ENCODE measurements around the gene CCN5.
A peak's percentile ranks its signal among the peaks of the same experiment; 100 is the strongest.
"Not testable (repeated sequence)": the region's sequence is repeated elsewhere in the genome, so short reads cannot be mapped to it uniquely, and the experiment has no call there.

The CCN5 gene, protein sequence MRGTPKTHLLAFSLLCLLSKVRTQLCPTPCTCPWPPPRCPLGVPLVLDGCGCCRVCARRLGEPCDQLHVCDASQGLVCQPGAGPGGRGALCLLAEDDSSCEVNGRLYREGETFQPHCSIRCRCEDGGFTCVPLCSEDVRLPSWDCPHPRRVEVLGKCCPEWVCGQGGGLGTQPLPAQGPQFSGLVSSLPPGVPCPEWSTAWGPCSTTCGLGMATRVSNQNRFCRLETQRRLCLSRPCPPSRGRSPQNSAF

DNA sequence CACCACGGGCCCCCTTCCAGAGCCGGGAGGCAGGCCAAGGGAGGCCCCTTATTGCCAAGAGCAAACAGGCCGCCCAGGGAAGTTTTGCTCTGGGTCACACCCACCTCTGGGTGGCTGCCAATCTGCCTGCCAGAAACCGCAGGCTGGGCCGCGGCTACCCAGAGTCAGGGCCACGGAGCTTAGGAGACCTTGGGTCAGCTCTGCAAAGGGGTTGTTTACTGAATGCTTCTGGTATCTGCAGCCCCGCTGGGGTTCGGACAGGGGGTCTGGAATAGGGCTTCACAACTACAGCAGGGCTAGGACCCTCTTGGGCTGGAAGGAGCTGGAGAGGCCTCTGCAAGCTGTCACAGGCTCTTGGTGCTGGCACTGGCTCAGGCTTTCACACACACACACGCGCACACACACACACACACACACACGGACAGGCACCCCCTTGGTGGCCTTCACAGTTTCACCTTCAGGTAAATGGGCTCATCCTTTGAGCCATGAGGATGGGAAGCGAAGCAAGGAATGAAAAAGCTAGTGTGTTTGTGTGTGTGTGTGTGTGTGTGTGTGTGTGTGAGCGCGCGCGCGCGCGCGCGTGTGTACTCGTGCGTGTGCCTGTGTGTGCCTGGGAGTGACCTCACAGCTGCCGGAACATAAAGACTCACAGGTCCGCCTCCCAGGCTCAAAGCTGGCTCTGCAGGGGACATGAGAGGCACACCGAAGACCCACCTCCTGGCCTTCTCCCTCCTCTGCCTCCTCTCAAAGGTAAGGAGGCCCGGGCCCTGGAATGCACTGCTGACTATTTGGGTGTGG lies at the start of gene CCN5:
TSS of gene CCN5 (plus strand) at position 669 of the 798 bp plus-strand sequence. CDS start at position 691, 22 bp downstream.
- H3K27me3 Mint-ChIP-seq, result peaks cover 0 to 6% of the 10 kb centered on the region in 2 donors
- H3K4me3 Mint-ChIP-seq, result no peak within 1 kb of the TSS
- H3K4me1 Mint-ChIP-seq, result no peaks in the 10 kb centered on the region
- no peaks in the 10 kb centered on the region for H3K9me3 Mint-ChIP-seq
- DNase-seq (no peak), ATAC-seq (replicated peaks) (peak in 1 of 2 donors; percentile 41)
- no peaks in the 10 kb centered on the region for H3K36me3 Mint-ChIP-seq
- no peak within 1 kb of the TSS for H3K27ac Mint-ChIP-seq

DNA sequence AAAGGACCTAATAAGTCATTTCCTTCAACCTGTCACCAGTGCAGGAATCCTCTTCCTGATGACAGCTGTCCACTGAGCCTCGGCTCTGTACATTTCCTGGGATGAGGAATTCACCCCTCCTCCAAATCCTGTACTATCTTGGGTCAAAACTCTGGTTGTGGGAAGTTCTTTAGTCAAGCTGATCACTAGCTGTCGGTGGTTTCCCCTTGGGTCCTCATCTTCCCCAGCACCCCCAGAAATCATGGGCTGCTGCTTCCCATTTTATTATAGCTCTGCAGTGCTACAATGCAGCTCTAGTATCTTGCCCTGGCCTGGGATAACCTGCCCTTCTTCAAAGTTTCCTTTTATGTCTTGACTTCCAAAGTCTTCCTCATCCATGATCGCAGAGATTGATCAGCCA lies 49.1 kb upstream of the CCN5 start:
- H3K27me3 Mint-ChIP-seq, result no peaks in the 10 kb centered on the region
- no peaks in the 10 kb centered on the region for H3K9me3 Mint-ChIP-seq
- ATAC-seq (replicated peaks) (no peak), DNase-seq (no peak)
- H3K4me3 Mint-ChIP-seq, result no peak overlapping the region
- H3K4me1 Mint-ChIP-seq, result peaks cover 11 to 40% of the 10 kb centered on the region in 2 donors
- H3K27ac Mint-ChIP-seq, result no peak overlapping the region
- H3K36me3 Mint-ChIP-seq, result no peaks in the 10 kb centered on the region

DNA sequence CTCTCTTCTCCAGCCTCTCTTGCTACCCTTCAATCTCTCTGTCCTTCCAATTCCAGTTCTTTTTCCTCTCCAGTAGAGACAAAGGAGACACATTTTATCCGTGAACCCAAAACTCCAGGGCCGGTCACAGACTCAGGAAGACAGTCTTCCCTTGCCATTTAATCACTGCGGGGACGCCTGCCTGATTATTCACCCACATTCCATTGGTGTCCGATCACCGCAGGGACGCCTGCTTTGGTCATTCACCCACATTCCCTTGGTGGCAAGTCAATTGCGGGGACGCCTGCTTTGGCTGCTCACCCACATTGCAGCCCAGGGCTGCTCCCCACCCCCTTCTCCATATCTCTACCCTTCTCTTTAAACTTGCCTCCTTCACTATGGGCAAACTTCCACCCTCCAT lies 44.3 kb upstream of the CCN5 start:
- H3K4me1 Mint-ChIP-seq, result peaks cover 8 to 19% of the 10 kb centered on the region in 2 donors
- not testable (repeated sequence) for H3K27ac Mint-ChIP-seq; DNase-seq; H3K4me3 Mint-ChIP-seq; H3K36me3 Mint-ChIP-seq; H3K9me3 Mint-ChIP-seq; H3K27me3 Mint-ChIP-seq; ATAC-seq (replicated peaks)

DNA sequence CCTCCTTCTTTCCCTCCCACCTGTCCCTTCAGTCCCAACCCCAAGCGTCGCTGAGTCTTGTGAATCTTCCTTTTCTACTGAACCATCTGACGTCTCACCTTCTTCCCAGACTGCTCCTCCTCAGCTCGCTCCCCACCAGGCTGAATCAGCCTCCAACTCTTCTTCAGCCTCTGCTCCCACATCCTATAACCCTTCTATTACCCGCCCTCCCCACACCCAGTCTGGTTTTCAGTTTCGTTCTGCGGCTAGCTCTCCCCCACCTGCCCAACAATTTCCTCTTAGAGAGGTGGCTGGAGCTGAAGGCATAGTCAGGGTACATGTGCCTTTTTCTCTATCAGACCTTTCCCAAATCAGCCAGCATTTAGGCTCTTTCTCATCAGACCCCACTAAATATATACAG lies 43.6 kb upstream of the CCN5 start:
- DNase-seq (peak; percentile 26), ATAC-seq (replicated peaks) (peak; percentile 77 to 86)
- H3K36me3 Mint-ChIP-seq, H3K27me3 Mint-ChIP-seq, H3K9me3 Mint-ChIP-seq: not testable (repeated sequence)
- Mint-ChIP-seq H3K4me3 (peak overlapping the region; percentile 55 to 63), H3K27ac (peak overlapping the region; percentile 17), H3K4me1 (peaks cover 6 to 19% of the 10 kb centered on the region in 2 donors)

DNA sequence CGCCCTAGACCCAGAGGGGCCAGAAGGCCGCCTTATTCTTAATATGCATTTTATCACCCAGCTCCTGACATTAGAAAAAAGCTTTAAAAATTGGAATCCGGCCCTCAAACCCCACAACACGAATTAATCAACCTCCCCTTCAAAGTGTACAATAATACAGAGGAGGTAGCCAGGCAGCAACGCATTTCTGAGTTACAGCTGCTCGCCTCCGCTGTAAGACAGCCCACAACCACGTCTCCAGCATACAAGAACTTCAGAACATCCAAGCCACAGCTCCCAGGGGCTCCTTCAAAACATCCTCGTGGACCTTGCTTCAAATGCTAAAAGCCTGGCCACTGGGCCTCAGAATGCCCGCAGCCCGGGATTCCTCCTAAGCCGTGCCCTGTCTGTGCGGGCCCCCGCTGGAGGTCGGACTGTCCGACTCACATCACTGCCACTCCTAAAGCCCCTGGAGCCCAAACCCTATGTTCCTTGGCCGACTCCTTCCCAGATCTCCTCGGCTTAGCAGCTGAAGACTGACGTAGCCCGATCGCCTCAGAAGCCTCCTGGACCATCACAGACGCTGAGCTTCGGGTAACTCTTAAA lies 42.8 kb upstream of the CCN5 start:
- H3K27ac Mint-ChIP-seq, result not testable (repeated sequence)

DNA sequence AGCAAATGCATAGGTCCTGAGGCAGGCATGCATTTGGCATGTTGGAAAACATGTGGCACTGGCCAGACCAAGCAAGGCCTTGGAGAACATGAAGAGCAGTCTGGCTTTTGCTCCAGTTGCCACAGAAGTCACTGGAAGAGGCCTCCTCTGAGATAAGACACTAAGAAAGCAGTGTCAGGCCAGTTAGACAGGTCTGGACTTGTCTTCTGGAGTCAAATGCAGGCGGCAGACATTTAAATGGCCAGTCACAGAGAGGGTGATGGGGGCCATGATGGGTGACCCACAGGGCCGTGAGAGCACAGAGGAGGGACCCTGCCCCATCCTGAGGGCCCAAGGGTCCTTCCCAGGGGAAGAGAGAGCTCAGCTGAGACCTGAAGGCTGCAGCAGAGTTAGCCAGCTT lies 36.9 kb upstream of the CCN5 start:
- H3K4me1 Mint-ChIP-seq, result no peaks in the 10 kb centered on the region
- H3K27ac Mint-ChIP-seq, result no peak overlapping the region
- H3K9me3 Mint-ChIP-seq, result no peaks in the 10 kb centered on the region
- no peaks in the 10 kb centered on the region for H3K27me3 Mint-ChIP-seq
- H3K4me3 Mint-ChIP-seq, result no peak overlapping the region
- DNase-seq (no peak), ATAC-seq (replicated peaks) (no peak)
- no peaks in the 10 kb centered on the region for H3K36me3 Mint-ChIP-seq

More for the DNA sequence above, 42.8 kb upstream of the CCN5 start:
- not testable (repeated sequence) for H3K4me3 Mint-ChIP-seq; H3K27me3 Mint-ChIP-seq; H3K9me3 Mint-ChIP-seq; ATAC-seq (replicated peaks); DNase-seq; H3K36me3 Mint-ChIP-seq
- H3K4me1 Mint-ChIP-seq, result peaks cover 6 to 19% of the 10 kb centered on the region in 2 donors

DNA sequence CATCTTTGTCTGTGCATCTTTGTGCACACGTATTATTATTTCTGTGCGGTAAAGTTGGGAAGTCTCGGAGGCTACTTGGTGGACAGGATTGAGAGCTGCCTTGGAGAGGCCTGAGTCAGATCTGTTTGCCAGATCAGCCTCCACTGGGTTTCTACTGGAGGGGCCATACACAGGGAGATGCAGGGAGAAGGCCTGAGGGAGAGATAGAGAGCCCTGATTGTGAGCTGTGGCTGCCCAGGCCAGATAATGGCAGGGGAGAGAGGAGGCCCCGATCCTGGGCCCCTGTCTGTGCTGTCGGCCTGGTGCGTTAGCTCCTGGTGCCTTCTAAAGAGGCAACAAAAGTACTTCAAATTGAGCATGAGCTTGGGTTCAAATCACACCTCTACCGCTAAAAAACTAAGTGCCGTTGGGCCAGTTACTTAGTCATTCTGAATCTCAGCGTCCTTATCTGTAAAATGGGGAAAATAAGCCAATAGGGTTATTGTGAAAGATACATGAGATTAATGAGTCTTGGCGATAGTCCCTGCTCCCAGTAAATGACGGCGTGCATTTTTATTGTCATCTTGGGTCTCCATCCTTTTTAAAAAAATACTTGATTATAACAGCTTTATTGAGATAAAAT lies 36.1 kb upstream of the CCN5 start:
- no peak overlapping the region for H3K27ac Mint-ChIP-seq
- no peaks in the 10 kb centered on the region for H3K9me3 Mint-ChIP-seq

GRCh38 chr20:44681796-44682566 lies 33.2 kb upstream of the CCN5 start:
- peaks cover 7 to 8% of the 10 kb centered on the region in 2 donors for H3K4me1 Mint-ChIP-seq
- DNase-seq, result no peak
- no peak for ATAC-seq (replicated peaks)
- H3K27me3 Mint-ChIP-seq, result peaks cover 0 to 4% of the 10 kb centered on the region in 2 donors
- H3K4me3 Mint-ChIP-seq, result no peak overlapping the region
- H3K9me3 Mint-ChIP-seq, result no peaks in the 10 kb centered on the region
- no peaks in the 10 kb centered on the region for H3K36me3 Mint-ChIP-seq
- no peak overlapping the region for H3K27ac Mint-ChIP-seq

More for the DNA sequence above, 36.1 kb upstream of the CCN5 start:
- no peak for ATAC-seq (replicated peaks)
- Mint-ChIP-seq H3K27me3 (no peaks in the 10 kb centered on the region), H3K4me1 (peaks cover 0 to 3% of the 10 kb centered on the region in 2 donors), H3K4me3 (no peak overlapping the region), H3K36me3 (no peaks in the 10 kb centered on the region)
- no peak for DNase-seq

DNA sequence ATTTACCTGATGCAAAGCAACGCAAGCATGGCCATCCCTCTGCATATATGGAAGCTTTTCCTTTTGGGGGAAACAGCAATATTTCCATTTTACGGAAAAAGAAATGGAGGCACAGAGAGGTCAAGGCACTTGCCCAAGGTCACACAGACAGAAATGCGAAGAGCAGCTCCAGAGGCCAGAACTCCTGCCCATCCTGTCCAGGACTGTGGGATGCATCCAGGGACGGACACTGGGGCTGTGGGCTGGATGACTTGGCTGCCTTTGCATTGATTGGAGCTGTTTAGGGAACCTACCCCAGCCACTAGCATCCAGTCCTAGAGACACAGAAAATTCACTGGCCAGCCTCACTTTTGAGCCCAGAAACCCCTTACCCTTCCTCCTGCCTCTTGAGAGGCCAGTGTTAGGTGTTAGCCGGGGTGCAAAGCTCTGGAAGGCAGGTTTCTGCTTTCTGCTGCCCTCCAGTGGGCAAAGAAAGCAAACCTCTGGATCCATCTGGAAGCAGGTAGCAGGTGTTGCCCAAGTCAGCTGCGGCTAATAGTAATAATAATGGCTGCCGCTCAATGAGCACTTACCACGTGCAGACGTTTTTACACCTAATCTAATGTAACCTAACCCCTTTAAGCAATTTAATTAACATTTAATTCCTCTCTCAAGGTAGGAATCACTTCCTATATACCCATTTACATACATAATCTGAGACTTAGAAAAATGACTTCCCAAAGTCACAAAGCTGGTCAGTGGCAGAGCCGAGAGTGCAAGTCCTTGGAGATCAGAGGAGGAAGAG lies 31.7 kb upstream of the CCN5 start:
- peak overlapping the region; percentile 65 for H3K27ac Mint-ChIP-seq
- peaks cover 0 to 4% of the 10 kb centered on the region in 2 donors for H3K27me3 Mint-ChIP-seq
- peaks cover 7 to 8% of the 10 kb centered on the region in 2 donors for H3K4me1 Mint-ChIP-seq
- peak; percentile 94 to 95 for ATAC-seq (replicated peaks)
- DNase-seq, result peak; percentile 69
- no peak overlapping the region for H3K4me3 Mint-ChIP-seq
- H3K9me3 Mint-ChIP-seq, result no peaks in the 10 kb centered on the region
- no peaks in the 10 kb centered on the region for H3K36me3 Mint-ChIP-seq

DNA sequence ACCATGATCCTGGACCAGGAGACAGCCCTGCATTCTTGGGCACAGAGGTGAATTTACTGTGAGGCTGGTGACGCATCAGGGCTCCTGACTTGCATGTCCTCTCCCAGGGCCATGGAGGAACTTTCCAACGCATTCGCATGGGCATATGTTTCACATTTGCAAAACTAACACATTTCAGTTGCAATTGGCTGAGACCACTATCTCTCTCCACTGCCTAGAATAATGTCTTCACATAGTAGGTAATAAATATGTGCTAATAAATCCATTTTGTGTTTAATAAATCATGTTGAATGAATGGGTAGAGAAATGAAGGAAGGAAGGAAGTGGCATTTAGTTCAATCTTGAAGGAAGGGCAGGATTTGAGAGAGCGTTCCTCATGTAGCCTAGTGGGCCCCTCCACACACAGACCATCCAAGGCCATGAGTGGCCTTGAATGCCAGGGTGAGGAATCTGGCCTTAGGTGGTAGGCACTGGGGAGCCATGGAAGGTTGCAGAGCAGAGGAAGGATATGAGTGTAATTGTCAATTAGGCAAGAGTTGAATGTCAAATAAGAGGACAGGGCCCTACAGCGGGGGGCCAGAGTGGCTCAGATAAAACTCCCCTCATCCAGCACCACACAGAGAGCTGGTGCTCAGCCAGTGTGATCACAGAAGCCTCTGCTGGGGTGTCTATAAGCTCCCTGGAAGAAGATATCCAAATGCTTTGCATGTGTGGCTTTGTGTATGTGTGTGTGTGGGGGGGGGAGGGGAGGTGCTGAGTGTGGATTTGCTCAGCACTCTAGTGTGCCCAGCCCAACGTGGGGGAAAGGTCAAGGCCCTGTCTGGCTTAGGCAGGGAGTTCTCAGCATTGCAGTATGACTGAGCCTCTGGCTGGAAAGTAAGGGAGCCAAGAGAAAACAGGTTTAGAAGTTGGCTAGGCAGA lies 30.9 kb upstream of the CCN5 start:
- peaks cover 7 to 8% of the 10 kb centered on the region in 2 donors for H3K4me1 Mint-ChIP-seq
- peaks cover 0 to 4% of the 10 kb centered on the region in 2 donors for H3K27me3 Mint-ChIP-seq
- no peaks in the 10 kb centered on the region for H3K9me3 Mint-ChIP-seq
- no peak overlapping the region for H3K4me3 Mint-ChIP-seq
- H3K27ac Mint-ChIP-seq, result no peak overlapping the region
- H3K36me3 Mint-ChIP-seq, result no peaks in the 10 kb centered on the region
- ATAC-seq (replicated peaks), result no peak
- no peak for DNase-seq

- ATAC-seq (replicated peaks) (no peak), DNase-seq (no peak)
- H3K9me3 Mint-ChIP-seq, result no peaks in the 10 kb centered on the region
- no peak overlapping the region for H3K4me3 Mint-ChIP-seq
- no peaks in the 10 kb centered on the region for H3K36me3 Mint-ChIP-seq
- H3K27ac Mint-ChIP-seq, result no peak overlapping the region
- peaks cover 0 to 4% of the 10 kb centered on the region in 2 donors for H3K27me3 Mint-ChIP-seq
- peaks cover 7 to 8% of the 10 kb centered on the region in 2 donors for H3K4me1 Mint-ChIP-seq
Measured at GRCh38 chr20:44686934-44687333, 28.2 kb upstream of the CCN5 start.

- Mint-ChIP-seq H3K4me3 (no peak overlapping the region), H3K9me3 (no peaks in the 10 kb centered on the region), H3K4me1 (peaks cover 7 to 8% of the 10 kb centered on the region in 2 donors), H3K36me3 (no peaks in the 10 kb centered on the region), H3K27me3 (peaks cover 0 to 4% of the 10 kb centered on the region in 2 donors), H3K27ac (no peak overlapping the region)
- DNase-seq (no peak), ATAC-seq (replicated peaks) (no peak)
Measured at GRCh38 chr20:44688053-44688625, 27.0 kb upstream of the CCN5 start.
